Gastroesophageal sphincter (tissue), 2 donors: ENCODE data around the gene BTBD18.
A peak's percentile ranks its signal among the peaks of the same experiment; 100 is the strongest.

Experiments used
- POLR2A ChIP-seq, 2 donors: fragments of 450-650 bp; IDR thresholded peaks; one replicate each; pipeline ENCODE4 v1.6.1; 2017; ENCODE audit warnings: antibody characterized with exemption in 2 of 2, mild to moderate bottlenecking in 2 of 2, moderate library complexity in 1 of 2
- POLR2AphosphoS5 ChIP-seq: sonication (generic); formaldehyde crosslinking; IDR thresholded peaks from one replicate; pipeline ENCODE4 v1.6.1; 2017; ENCODE audit warnings: antibody characterized with exemption

DNA sequence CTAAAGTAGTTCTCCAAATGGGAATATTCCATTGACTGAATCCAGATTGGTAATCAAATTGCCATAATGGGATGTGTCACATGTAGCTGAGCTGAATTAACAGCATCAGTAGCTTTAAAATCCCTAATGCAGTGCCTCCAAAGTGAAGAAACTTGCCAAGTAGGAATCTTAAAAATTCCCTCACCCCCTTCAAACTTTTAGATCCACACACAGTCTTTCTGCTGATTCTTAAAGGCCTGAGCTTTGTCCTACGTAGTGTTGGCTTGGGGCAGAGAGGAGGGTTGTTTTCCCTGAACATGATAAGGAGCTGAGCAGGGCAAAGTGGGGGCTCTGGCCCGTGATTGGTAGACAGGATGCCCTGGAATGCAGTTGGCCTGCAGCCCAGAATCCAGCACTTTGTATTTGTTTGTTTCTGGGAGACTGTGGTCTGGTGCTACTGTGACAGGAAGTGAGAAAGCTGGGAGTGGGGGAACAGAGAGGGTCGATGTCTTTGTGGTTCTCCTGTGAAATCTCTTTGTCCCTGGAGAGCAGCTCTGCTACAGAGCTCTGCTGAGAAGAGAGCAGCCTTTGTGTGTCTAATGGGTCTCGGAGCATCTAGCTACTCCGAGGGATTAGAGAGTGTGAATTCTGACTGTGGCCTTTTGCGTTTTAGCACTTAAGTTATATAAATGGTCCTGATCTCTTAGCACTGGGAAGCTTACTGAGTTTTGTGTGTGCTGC is 26.9 kb upstream of the BTBD18 start:
- no peak for TF ChIP-seq POLR2A (IDR thresholded peaks at IDR 0.05)
- peak; percentile 62 for TF ChIP-seq POLR2AphosphoS5
